ENCODE results near the gene PRELID3B. TPM values are rescaled to one million over a fixed set of nuclear protein-coding genes. Genes with fewer than 3 reads are reported as not detected.

Gene PRELID3B
- total and polyA plus RNA-seq, 2 experiments from 2014 or later, result 64.1 to 75.8 TPM

- 98 to 99% methylated on average over 5 of the region's 5 CpGs for WGBS, 2 experiments (ENCODE audit: low coverage in 1 of 2, low lambda C conversion rate in 2 of 2, missing lambda C conversion rate in 2 of 2)
- H3K4me3 ChIP-seq, result peak overlapping the region; percentile 82; the same call in 1 of the 2 replicates
- TF ChIP-seq EZH2 (IDR thresholded peaks at IDR 0.05; ENCODE audit: insufficient read depth, poor library complexity, severe bottlenecking), result no peak
- TF ChIP-seq EZH2phosphoT487 (IDR thresholded peaks at IDR 0.05; ENCODE audit: insufficient read depth, low read depth), result no peak
Measured at GRCh38 chr20:59040667-59041066, 1.9 kb downstream of the PRELID3B start.

GRCh38 chr20:59039233-59039632 lies 3.4 kb downstream of the PRELID3B start:
- Histone ChIP-seq H3K36me3 (ENCODE audit: low read depth) (peaks cover 39% of the 10 kb centered on the region), H3K9me2 (ENCODE audit: insufficient read depth) (no peaks in the 10 kb centered on the region), H3K9me3 (ENCODE audit: low read depth) (no peaks in the 10 kb centered on the region), H2AFZ (no peak overlapping the region), H3F3A (ENCODE audit: insufficient read depth) (peaks cover 26% of the 10 kb centered on the region), H3K79me2 (ENCODE audit: insufficient read depth) (peaks cover 81% of the 10 kb centered on the region), H3K27ac (peak overlapping the region; percentile 44), H3K4me2 (ENCODE audit: unreplicated experiment) (peak overlapping the region; percentile 20), H4K20me1 (ENCODE audit: insufficient read depth) (no peaks in the 10 kb centered on the region), H3K4me3 (peak overlapping the region; percentile 11; the same call in 1 of the 2 replicates), H3K4me1 (ENCODE audit: insufficient read depth) (peaks cover 38% of the 10 kb centered on the region), H3K27me3 (replicated peaks; ENCODE audit: insufficient read depth) (no peaks in the 10 kb centered on the region), H3K9ac (peak overlapping the region; percentile 44)
- TF ChIP-seq EZH2 (IDR thresholded peaks at IDR 0.05; ENCODE audit: insufficient read depth, poor library complexity, severe bottlenecking) (no peak), EZH2phosphoT487 (IDR thresholded peaks at IDR 0.05; ENCODE audit: insufficient read depth, low read depth) (no peak)
- DNase-seq, result peak; percentile 64
- in situ Hi-C loops (cut with MboI), result no loop called here
- WGBS, 2 experiments (ENCODE audit: low coverage in 1 of 2, low lambda C conversion rate in 2 of 2, missing lambda C conversion rate in 2 of 2), result 93% methylated on average over 1 of the region's 1 CpG

More at GRCh38 chr20:59040667-59041066, 1.9 kb downstream of the PRELID3B start:
- peaks cover 69% of the 10 kb centered on the region for H3K79me2 ChIP-seq (ENCODE audit: insufficient read depth)
- no peaks in the 10 kb centered on the region for H4K20me1 ChIP-seq (ENCODE audit: insufficient read depth)
- no peaks in the 10 kb centered on the region for H3K27me3 ChIP-seq (replicated peaks; ENCODE audit: insufficient read depth)
- H3F3A ChIP-seq (ENCODE audit: insufficient read depth), result peaks cover 13% of the 10 kb centered on the region; the same call in 1 of the 2 replicates
- in situ Hi-C loops (cut with MboI), result no loop called here
- DNase-seq, result no peak
- no peak overlapping the region for H3K4me2 ChIP-seq (ENCODE audit: unreplicated experiment)
- no peak overlapping the region for H3K9ac ChIP-seq
- no peaks in the 10 kb centered on the region for H3K9me3 ChIP-seq (ENCODE audit: low read depth)
- no peak overlapping the region for H2AFZ ChIP-seq
- H3K27ac ChIP-seq, result no peak overlapping the region
- no peaks in the 10 kb centered on the region for H3K9me2 ChIP-seq (ENCODE audit: insufficient read depth)
- peaks cover 27% of the 10 kb centered on the region for H3K36me3 ChIP-seq (ENCODE audit: low read depth)
- peaks cover 38% of the 10 kb centered on the region for H3K4me1 ChIP-seq (ENCODE audit: insufficient read depth)

GRCh38 chr20:59037386-59037785 lies 5.2 kb downstream of the PRELID3B start:
- Histone ChIP-seq H3K4me3 (no peak overlapping the region), H3K36me3 (ENCODE audit: low read depth) (peaks cover 42% of the 10 kb centered on the region), H3K9ac (no peak overlapping the region), H3K27me3 (replicated peaks; ENCODE audit: insufficient read depth) (no peaks in the 10 kb centered on the region), H2AFZ (no peak overlapping the region), H4K20me1 (ENCODE audit: insufficient read depth) (no peaks in the 10 kb centered on the region), H3K9me2 (ENCODE audit: insufficient read depth) (no peaks in the 10 kb centered on the region), H3K4me1 (ENCODE audit: insufficient read depth) (peaks cover 34% of the 10 kb centered on the region), H3K79me2 (ENCODE audit: insufficient read depth) (peaks cover 84% of the 10 kb centered on the region), H3F3A (ENCODE audit: insufficient read depth) (peaks cover 28% of the 10 kb centered on the region), H3K4me2 (ENCODE audit: unreplicated experiment) (no peak overlapping the region), H3K27ac (no peak overlapping the region), H3K9me3 (ENCODE audit: low read depth) (no peaks in the 10 kb centered on the region)
- no peak for DNase-seq
- WGBS, 2 experiments (ENCODE audit: low coverage in 1 of 2, low lambda C conversion rate in 2 of 2, missing lambda C conversion rate in 2 of 2), result 98 to 99% methylated on average over 12 of the region's 12 CpGs
- in situ Hi-C loops (cut with MboI), result no loop called here
- TF ChIP-seq EZH2phosphoT487 (IDR thresholded peaks at IDR 0.05; ENCODE audit: insufficient read depth, low read depth) (no peak), EZH2 (IDR thresholded peaks at IDR 0.05; ENCODE audit: insufficient read depth, poor library complexity, severe bottlenecking) (no peak)

GRCh38 chr20:59035381-59035780 lies 7.2 kb downstream of the PRELID3B start:
- Histone ChIP-seq H3K27me3 (replicated peaks; ENCODE audit: insufficient read depth) (no peaks in the 10 kb centered on the region), H3K79me2 (ENCODE audit: insufficient read depth) (peaks cover 81% of the 10 kb centered on the region), H3K9me2 (ENCODE audit: insufficient read depth) (no peaks in the 10 kb centered on the region), H3K36me3 (ENCODE audit: low read depth) (peaks cover 42% of the 10 kb centered on the region), H3K9me3 (ENCODE audit: low read depth) (no peaks in the 10 kb centered on the region), H4K20me1 (ENCODE audit: insufficient read depth) (no peaks in the 10 kb centered on the region), H3K9ac (no peak overlapping the region), H3K27ac (no peak overlapping the region), H3K4me2 (ENCODE audit: unreplicated experiment) (no peak overlapping the region), H3K4me1 (ENCODE audit: insufficient read depth) (peaks cover 38% of the 10 kb centered on the region), H2AFZ (no peak overlapping the region), H3F3A (ENCODE audit: insufficient read depth) (peaks cover 35% of the 10 kb centered on the region), H3K4me3 (no peak overlapping the region)
- TF ChIP-seq EZH2phosphoT487 (IDR thresholded peaks at IDR 0.05; ENCODE audit: insufficient read depth, low read depth), result no peak
- no peak for TF ChIP-seq EZH2 (IDR thresholded peaks at IDR 0.05; ENCODE audit: insufficient read depth, poor library complexity, severe bottlenecking)
- in situ Hi-C loops (cut with MboI), result no loop called here
- 100% methylated on average over 3 of the region's 3 CpGs for WGBS, 2 experiments (ENCODE audit: low coverage in 1 of 2, low lambda C conversion rate in 2 of 2, missing lambda C conversion rate in 2 of 2)
- DNase-seq, result no peak

Data from GM23248 (cell line).